Neural cell (in vitro differentiated cells): ENCODE data around the gene MED27. TPM values are rescaled to one million over a fixed set of nuclear protein-coding genes. Genes with fewer than 3 reads are reported as not detected.

Experiments used
- H2AFZ ChIP-seq: fragments of 200-600, 300-800 bp; sonication (generic), shearing (Covaris generic); 2 replicates; pipeline ENCODE4 v1.6.0; 2014; ENCODE audit warnings: low read depth, mild to moderate bottlenecking, antibody characterized with exemption, low read length, moderate library complexity
- H3F3A ChIP-seq: fragments of 200-600 bp; shearing (Covaris generic); 2 replicates; pipeline ENCODE4 v1.6.1; 2016; ENCODE audit warnings: mild to moderate bottlenecking, moderate library complexity, mixed read lengths, antibody characterized with exemption, low read length; ENCODE audit not compliant: insufficient read depth, poor library complexity, severe bottlenecking
- H3K27ac ChIP-seq: fragments of 200-600, 300-800 bp; sonication (generic), shearing (Covaris generic); 2 replicates; pipeline ENCODE4 v1.5.1; 2014; ENCODE audit warnings: mild to moderate bottlenecking, low read length, moderate library complexity
- H3K27me3 ChIP-seq: fragments of 300-800, 200-600 bp; sonication (generic), shearing (Covaris generic); 2 replicates; pipeline ENCODE4 v1.6.0; 2014; ENCODE audit warnings: mild to moderate bottlenecking, low read depth, low read length, moderate library complexity; ENCODE audit not compliant: insufficient read depth
- H3K36me3 ChIP-seq: fragments of 300-800, 200-600 bp; sonication (generic), shearing (Covaris generic); 2 replicates; pipeline ENCODE4 v1.5.1; 2014; ENCODE audit warnings: mild to moderate bottlenecking, antibody characterized with exemption, low read length, moderate library complexity; ENCODE audit not compliant: insufficient read depth
- H3K4me2 ChIP-seq: fragments of 300-800, 200-600 bp; sonication (generic), shearing (Covaris generic); 2 replicates; pipeline ENCODE4 v1.6.0; 2014; ENCODE audit warnings: mild to moderate bottlenecking, low read length
- H3K4me3 ChIP-seq: fragments of 300-800, 200-600 bp; sonication (generic), shearing (Covaris generic); 2 replicates; pipeline ENCODE4 v1.5.1; 2014; ENCODE audit warnings: mild to moderate bottlenecking, low read length, moderate library complexity
- H3K79me2 ChIP-seq: fragments of 200-600 bp; shearing (Covaris generic); replicated peaks from 2 replicates; pipeline ENCODE4 v1.6.0; 2014; ENCODE audit warnings: mild to moderate bottlenecking, low read length, moderate library complexity; ENCODE audit not compliant: insufficient read depth
- H3K9ac ChIP-seq: fragments of 300-800, 200-600 bp; sonication (generic), shearing (Covaris generic); 2 replicates; pipeline ENCODE4 v1.6.1; 2016; ENCODE audit warnings: mild to moderate bottlenecking, low read length, mixed read lengths
- H3K9me2 ChIP-seq: fragments of 200-600 bp; shearing (Covaris generic); 2 replicates; pipeline ENCODE4 v1.6.1; 2016; ENCODE audit warnings: mild to moderate bottlenecking, low read length, mixed read lengths; ENCODE audit not compliant: insufficient read depth
- H3K9me3 ChIP-seq: fragments of 200-600, 300-800 bp; sonication (generic), shearing (Covaris generic); 2 replicates; pipeline ENCODE4 v1.6.1; 2016; ENCODE audit warnings: mild to moderate bottlenecking, mixed run types, low read length, moderate library complexity, mixed read lengths
- H4K20me1 ChIP-seq: fragments of 200-600 bp; shearing (Covaris generic); 2 replicates; pipeline ENCODE4 v1.6.1; 2016; ENCODE audit warnings: mild to moderate bottlenecking, mixed run types; ENCODE audit not compliant: insufficient read depth
- CTCF ChIP-seq: fragments of 450-650 bp; IDR thresholded peaks from 2 replicates; pipeline ENCODE4 v1.5.1; 2014; ENCODE audit warnings: antibody characterized with exemption, mild to moderate bottlenecking, moderate library complexity; ENCODE audit not compliant: poor library complexity, severe bottlenecking
- EP300 ChIP-seq: fragments of 450-650 bp; conservative IDR thresholded peaks from 2 replicates; pipeline ENCODE4 v1.6.1; 2014; ENCODE audit warnings: antibody characterized with exemption, mild to moderate bottlenecking, moderate library complexity; ENCODE audit not compliant: poor library complexity, severe bottlenecking
- EZH2 ChIP-seq: fragments of 200-600, 300-800 bp; shearing (Covaris generic), sonication (generic); IDR thresholded peaks from 2 replicates; pipeline ENCODE4 v1.6.1; 2014; ENCODE audit warnings: antibody characterized with exemption, low read length, borderline replicate concordance, mild to moderate bottlenecking; ENCODE audit not compliant: insufficient read depth, poor library complexity, severe bottlenecking
- MXI1 ChIP-seq: fragments of 450-650 bp; conservative IDR thresholded peaks from 2 replicates; pipeline ENCODE4 v1.6.1; 2014; ENCODE audit warnings: antibody characterized with exemption, mild to moderate bottlenecking; ENCODE audit not compliant: poor library complexity, severe bottlenecking
- POLR2AphosphoS5 ChIP-seq: IDR thresholded peaks from 2 replicates; pipeline ENCODE4 v1.6.1; 2012
- RAD21 ChIP-seq: fragments of 450-650 bp; conservative IDR thresholded peaks from 2 replicates; pipeline ENCODE4 v1.6.1; 2014; ENCODE audit warnings: antibody characterized with exemption, mild to moderate bottlenecking, moderate library complexity
- REST ChIP-seq: IDR thresholded peaks from 2 replicates; pipeline ENCODE4 v1.6.1; 2012; ENCODE audit warnings: borderline replicate concordance
- SMC3 ChIP-seq: fragments of 450-650 bp; conservative IDR thresholded peaks from 2 replicates; pipeline ENCODE4 v1.6.1; 2014; ENCODE audit warnings: antibody characterized with exemption, mild to moderate bottlenecking, moderate library complexity; ENCODE audit not compliant: poor library complexity
- TAF1 ChIP-seq: IDR thresholded peaks from 2 replicates; pipeline ENCODE4 v1.6.1; 2012; ENCODE audit warnings: low read depth
- polyA plus RNA-seq: library from polyadenylated mRNA; depleted of rRNA; stranded (reverse); fragments of >200 nt; gene quantifications from 2 replicates; pipeline ENCODE4 v1.2.3, GENCODE V29; 2014

The MED27 gene
- polyA plus RNA-seq, 1 donor from 2014 or later = 7.5 TPM

- no peak overlapping the region for H3K9ac ChIP-seq
- no peak for TF ChIP-seq EP300
- TF ChIP-seq POLR2AphosphoS5 = no peak
- no peak for TF ChIP-seq RAD21
- no peak for TF ChIP-seq CTCF
- no peak for TF ChIP-seq SMC3
- no peak for TF ChIP-seq MXI1
- TF ChIP-seq REST = no peak
- no peak for TF ChIP-seq EZH2
- TF ChIP-seq TAF1 = no peak
- H3K79me2 ChIP-seq = peaks cover 3% of the 10 kb centered on the region
- no peaks in the 10 kb centered on the region for H4K20me1 ChIP-seq
- H3K36me3 ChIP-seq = no peaks in the 10 kb centered on the region
- H3F3A ChIP-seq = no peaks in the 10 kb centered on the region
- no peak overlapping the region for H3K4me2 ChIP-seq
- H3K9me2 ChIP-seq = no peaks in the 10 kb centered on the region
- H3K9me3 ChIP-seq = no peaks in the 10 kb centered on the region
- no peak overlapping the region for H3K4me3 ChIP-seq
- no peak overlapping the region for H2AFZ ChIP-seq
- no peak overlapping the region for H3K27ac ChIP-seq
- no peaks in the 10 kb centered on the region for H3K27me3 ChIP-seq
These were observed 40.4 kb downstream of the MED27 start for GRCh38 chr9:132039284-132039683.

GRCh38 chr9:132037458-132037857 lies 42.2 kb downstream of the MED27 start:
- H3K36me3 ChIP-seq = no peaks in the 10 kb centered on the region
- H3K27ac ChIP-seq = no peak overlapping the region
- H2AFZ ChIP-seq = no peak overlapping the region
- no peak overlapping the region for H3K4me2 ChIP-seq
- no peak overlapping the region for H3K4me3 ChIP-seq
- no peak overlapping the region for H3K9ac ChIP-seq
- H3K9me3 ChIP-seq = no peaks in the 10 kb centered on the region
- peaks cover 3% of the 10 kb centered on the region for H3K79me2 ChIP-seq
- H3K27me3 ChIP-seq = no peaks in the 10 kb centered on the region
- H4K20me1 ChIP-seq = no peaks in the 10 kb centered on the region
- H3F3A ChIP-seq = no peaks in the 10 kb centered on the region
- TF ChIP-seq REST (no peak), EZH2 (no peak), CTCF (no peak), MXI1 (no peak), RAD21 (no peak), POLR2AphosphoS5 (no peak), TAF1 (no peak), SMC3 (no peak), EP300 (no peak)
- no peaks in the 10 kb centered on the region for H3K9me2 ChIP-seq
